HG03521 (cell line): ENCODE measurements around the gene LILRA6.
"Not testable (repeated sequence)": the region's sequence is repeated elsewhere in the genome, so short reads cannot be mapped to it uniquely, and the experiment has no call there.

ENCODE experiments used
- ATAC-seq: cut with Tn5 transposase; IDR thresholded peaks from one replicate; pipeline ENCODE4 v1.9.1; 2021; ENCODE audit warnings: mild to moderate bottlenecking, moderate library complexity; ENCODE audit not compliant: unreplicated experiment

LILRA6 gene

DNA sequence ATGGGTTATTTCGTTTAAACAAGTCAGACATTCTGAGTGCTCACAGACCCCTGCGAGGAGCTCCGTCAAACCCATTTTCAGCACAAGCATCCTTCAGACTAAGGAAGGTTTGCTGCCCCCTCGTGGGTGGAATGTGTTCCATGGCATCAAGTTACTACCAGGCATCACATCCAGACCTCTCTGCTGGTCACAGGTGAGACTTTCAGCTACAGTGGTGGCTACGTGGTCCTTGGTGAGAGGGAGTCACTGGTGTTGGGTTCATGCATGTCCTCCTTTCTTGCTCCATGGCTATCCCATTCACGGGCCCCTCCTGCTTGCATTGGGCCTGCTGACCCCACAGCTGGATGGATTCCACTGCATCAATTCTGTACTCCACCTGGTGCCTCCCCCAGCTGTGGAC lies 23.5 kb upstream of the LILRA6 start:
- no peak for ATAC-seq

DNA sequence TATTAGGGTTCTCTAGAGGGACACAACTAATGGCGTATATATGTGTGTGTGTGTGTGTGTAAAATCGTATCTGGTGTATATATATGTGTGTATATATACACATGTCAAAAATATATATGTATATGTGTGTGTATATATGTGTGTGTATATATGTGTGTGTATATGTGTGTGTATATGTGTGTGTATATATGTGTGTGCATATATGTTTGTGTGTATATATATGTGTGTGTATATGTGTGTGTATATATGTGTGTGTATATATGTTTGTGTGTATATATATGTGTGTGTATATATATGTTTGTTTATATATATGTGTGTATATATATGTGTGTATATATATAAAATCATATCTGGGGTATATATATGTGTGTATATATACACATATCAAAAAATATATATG lies 19.9 kb upstream of the LILRA6 start:
- no peak for ATAC-seq

DNA sequence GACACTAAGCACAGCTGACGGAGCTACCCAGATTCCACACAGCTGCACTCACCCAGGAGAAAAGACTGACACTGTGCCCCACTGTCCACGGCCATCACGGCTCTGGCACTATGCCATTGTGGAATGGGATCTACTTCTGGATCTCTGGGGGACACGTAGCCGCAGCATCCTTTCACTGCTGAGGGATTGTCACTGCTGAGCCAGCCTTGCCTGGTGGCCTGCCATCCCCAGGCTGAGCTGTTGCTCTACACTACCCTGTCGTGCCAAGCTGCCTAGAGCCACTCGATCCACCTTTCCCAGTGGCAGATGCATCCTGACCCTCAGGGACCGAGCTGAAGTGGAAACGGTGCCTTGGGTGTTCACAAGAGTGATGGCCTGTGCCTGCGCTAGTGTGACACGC lies 19.5 kb upstream of the LILRA6 start:
- no peak for ATAC-seq

DNA sequence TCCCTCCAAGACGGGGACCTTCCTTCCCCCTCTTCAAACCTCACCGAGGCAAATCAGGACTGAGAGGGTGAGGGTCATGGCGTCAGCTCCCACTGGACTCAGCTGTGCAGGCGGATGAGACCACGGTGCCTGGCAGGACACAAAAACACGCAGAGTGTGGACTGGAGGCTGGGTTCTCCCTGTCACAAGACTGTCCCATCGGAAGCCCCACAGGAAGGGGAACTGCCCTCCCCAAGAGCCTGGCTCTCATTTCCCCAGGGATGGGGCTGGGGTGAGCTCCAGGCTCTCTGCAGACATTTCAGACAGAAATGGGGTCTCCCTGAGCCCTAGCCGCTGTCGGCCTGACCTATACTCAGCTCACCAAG lies 14.5 kb upstream of the LILRA6 start, which contains the start of gene LILRB5:
Gene LILRB5, minus strand, starts transcription at position 158 of the 365 bp plus-strand sequence. Its CDS starts 80 bp downstream, at position 78.
- ATAC-seq = no peak

DNA sequence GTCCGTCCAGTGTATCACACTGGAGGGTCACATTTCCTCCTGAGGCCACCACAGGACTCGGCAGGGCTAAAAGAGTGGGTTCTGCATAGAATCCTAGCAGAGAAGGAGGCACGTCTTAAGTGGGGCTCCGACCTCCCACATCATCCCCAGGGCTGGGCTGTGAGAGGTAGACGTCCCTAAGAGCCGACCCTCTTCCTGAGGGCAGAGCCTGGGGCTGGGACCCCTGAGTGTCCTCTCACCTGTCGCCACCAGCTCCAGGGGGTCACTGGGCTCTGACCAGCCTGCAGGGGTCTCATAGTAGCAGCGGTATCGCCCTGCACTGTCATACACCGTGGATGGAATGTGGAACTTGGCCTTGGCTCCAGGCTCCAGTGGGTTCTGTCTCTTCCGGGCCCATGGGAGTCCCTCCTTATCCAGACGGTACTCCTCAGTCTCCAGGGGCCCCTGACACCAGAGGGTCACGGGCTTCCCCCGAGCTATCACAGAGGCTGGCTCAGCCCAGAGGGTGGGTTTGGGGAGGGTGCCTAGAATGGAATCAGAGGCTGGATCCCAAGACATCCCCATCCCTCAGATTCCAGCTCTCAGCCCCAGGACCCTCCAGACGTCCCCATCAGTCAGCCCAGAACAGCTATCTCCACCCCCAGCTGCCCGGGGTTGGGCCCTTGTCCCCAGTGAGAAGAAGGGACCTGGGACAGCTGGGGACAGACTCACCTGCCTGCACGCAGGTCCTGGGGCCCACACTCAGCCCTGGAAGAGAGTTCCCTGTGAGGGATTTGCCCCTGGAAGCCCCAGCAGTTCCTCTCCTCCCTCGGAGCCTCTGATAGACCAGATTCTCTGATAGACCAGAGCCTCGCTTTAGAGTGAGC lies 13.9 kb upstream of the LILRA6 start:
- no peak for ATAC-seq

DNA sequence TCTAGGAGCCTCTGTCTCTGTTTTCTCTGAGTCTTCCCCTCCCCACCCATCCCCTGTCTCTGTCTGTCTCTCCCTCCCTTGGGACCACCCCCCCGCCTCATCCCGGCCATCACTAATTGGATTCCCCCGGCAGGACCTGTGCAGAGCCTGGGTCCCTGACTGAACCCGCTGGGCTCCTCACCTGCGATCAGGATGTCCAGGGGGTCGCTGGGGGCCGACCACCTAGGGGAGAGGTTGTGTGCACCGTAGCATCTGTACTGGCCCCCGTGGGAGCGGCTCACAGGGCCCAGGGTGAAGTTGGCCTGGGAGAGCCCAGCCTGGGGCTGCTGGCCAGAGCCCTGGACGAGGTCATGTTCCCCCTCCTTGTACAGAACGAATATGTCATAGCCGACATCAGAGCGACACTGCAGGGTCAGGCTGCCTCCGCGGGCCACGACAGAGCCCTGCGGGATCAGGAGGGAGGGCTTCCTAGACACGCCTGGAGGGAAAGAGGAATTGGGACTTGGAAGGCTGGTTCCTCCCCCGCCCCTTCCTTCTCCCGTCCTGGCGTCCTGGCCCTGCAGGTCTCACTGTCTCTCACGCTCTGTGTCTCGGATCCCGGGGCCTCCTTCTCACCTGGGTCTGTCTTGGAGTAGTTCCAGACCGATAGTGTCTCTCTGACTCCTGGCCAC lies 12.7 kb upstream of the LILRA6 start:
- ATAC-seq = no peak

DNA sequence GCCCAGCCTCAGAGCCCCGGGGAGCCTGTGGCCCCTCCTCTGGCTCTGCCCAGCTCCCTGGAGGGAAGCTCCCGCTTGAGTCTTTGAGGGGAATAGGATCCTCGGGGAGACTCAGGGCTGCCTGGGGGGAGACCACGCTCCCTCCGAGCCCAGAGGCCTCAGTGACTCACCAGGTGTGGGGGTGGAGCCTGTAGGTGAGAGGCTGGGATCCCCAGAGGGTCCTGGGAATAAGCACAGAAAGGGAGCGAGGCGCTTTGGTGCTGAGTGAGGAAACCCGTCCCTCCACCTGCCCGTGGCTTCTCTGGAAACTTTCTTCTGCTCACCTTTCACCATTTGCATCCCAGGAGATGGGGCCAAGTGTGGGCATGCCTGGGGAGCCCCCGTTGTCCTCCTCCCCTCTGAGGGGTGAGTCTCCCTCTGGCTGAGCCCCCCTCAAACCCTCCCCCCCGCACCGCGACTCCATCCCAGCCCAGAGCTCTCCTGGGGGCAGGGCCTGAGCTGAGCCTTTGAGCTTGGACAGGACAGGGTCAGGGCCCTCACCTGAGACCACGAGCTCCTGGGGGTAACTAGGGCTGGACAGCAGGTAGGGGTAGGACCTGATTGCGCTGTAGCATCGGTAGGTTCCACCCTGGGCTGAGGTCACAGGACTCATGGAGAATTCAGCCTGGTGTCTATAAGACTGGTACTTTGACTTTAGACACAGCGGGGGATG lies 11.8 kb upstream of the LILRA6 start:
- no peak for ATAC-seq

DNA sequence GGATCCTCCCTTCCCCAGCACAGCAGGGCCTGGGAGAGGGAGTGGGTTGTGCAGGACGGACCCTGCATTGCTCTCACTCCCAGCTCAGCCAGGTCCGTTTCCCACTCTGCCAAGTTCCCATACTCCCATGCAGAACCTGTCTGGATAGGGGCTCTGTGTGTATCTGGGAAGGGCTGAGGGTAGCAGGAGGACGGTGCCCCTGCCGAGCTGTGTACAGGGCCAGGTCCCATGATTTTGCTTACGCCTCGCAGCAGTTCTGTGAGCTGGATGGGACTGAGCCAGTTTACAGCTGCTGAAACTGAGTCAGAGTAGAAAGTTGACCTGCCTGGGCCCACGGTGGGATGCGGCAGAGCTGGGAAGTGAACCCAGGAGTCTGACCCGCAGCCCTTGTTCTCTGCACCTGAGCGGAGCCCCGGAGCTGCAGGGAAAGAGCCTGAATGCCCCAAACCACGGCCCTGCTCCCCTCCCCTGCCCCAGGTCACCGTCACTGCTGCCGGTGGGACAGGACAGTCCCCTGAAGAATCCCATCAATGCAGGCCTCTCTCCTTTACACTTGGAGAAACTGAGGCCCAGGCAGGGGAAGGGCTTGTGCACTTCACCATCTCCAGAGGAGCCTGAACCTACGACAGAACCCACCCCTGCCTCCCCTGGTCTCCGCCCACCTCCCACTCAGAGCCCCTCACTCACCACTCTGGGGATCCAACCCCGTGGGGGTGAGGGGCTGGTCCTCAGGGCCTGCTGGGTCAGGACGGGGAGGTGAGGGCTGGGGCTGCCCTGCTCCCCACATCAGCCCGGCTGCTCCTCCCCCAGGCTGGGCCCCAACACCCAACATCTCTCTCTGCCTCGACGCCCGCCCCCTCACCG lies 11.0 kb upstream of the LILRA6 start:
- ATAC-seq = no peak

DNA sequence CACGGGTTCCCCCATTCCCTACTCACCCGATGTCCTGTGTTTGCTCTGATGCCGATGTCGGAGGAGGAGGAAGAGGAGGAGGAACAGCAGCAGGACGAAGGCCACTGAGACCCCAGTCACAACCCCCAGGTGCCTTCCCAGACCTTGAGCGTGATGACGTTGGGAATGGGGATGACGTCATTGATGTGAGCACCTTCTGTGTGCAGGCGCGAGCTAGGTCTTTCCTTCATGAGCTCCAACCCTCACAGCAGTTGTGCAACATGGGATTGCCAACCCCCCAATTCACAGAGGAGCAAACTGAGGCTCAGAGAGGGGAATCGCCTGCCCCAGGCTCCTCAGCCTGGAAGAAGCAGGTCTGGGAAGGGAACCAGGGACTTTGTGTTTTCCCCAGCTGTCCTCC lies 10.3 kb upstream of the LILRA6 start:
- ATAC-seq = no peak

DNA sequence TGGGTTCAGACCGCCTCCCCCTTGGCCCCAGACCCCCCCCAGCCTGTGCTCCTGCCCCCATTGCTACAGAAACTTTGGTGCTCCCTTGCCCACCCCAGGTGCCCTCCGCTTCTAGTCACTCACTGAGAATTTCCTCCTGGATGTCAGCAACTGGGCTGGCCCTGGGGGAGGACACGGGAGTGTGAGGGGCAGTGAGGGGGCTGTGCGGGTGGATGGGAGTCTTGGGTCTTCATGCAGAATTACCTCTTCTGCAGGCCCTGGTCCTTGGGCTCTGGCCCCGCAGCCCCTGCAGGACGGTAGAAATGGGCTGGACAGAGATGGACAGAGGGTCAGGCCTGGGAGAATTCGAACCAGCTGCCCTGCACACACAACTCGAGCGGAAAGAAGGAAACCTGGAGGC lies 9.7 kb upstream of the LILRA6 start:
- ATAC-seq = no peak

DNA sequence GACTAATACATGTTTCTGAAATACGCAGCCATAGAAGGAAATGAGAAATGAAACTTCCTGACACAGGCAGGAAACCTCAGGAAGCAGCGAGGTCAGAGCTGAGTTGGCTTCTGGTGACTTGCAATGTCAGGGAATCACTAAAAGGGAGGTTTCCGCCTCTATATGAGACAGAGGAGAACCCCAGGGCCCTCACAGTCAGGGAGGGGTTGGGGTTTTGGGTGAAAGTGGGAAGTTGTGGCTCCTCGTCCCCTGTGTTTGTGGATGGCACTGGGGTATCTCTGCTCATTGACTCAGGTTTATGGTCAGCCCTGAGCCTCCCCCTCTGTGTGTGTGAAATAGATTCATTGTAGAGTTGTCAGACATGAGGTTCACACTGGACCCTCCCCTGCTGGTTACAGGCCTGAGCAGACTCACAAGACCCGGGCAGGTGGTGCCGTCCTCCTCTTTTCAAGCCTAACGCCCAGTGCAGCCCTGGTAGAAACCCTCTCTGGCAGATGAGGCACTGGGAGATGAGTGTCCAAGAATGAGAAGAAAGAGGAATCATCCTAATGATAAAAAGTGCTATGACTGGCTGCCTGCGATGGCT lies 5.5 kb upstream of the LILRA6 start:
- ATAC-seq = no peak

DNA sequence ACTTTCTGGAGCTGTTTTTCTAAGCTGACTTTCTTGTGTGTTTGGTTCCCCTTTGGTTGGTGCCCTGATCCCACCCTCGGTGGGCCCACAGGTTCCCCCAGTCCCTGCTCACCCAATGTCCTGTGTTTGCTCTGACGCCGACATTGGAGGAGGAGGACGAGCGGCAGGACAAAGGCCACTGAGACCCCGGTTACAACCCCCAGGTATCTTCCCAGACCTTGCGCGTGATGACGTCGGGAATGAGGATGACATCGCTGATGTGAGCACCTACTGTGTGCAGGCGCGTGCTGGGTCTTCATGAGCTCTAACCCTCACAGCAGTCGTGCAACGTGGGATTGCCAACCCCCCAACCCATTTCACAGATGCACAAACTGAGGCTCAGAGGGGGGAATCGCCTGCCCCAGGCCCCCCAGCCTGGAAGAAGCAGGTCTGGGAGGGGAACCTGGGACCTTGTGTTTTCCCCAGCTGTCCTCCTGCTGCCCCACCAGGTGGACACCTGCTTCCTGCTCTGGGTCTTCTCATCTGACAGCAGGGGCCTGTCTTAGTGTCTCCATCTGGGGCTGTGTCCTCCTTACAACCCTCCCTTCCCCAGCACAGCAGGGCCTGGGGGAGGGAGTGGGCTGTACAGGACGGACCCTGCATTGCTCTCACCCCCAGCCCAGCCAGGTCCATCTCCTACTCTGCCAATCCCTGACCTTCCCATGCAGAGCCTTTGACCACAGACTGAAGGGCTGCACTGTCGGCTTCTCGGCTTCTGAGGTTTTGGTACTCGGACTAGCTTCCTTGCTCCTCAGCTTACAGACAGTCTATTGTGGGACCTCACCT lies 4.7 kb upstream of the LILRA6 start:
- no peak for ATAC-seq

DNA sequence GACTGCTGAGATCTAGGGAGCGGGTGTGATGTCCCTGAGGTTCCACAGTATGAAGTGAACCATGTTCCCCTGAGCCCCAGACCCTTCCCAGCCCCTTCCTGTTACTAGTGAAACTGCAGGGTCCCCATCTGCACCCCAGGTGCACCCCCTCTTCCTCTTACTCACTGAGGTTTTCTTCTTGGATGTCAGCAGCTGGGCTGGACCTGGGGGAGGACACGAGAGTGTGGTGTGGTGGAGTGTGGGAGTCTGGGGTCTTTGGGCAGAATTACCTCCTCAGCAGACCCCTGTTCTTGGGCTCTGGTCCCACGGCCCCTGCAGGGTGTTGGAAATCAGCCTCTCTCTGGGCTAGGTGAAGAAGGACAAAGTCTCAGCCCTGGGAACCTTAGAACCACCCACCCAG lies 3.3 kb upstream of the LILRA6 start:
- ATAC-seq = no peak

DNA sequence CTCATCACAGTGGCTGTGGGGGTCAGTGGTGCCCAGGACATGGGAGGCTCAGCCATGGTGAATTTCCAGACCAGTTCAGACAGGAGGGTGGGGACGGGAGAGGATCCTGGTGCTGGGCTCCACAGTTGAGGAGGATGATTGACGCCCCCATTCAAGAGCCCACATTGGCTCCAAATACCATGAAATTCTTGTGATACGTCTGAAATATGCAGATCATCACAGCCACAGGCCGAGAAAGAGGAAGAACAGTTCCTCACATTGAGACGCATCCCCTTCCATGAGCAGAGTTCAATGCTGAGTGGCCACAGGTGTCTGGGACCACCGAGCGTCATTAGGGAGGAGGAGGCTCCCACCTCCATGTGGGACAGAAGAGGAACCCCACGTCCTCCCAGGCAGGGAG lies 1.2 kb upstream of the LILRA6 start:
- ATAC-seq = not testable (repeated sequence)

DNA sequence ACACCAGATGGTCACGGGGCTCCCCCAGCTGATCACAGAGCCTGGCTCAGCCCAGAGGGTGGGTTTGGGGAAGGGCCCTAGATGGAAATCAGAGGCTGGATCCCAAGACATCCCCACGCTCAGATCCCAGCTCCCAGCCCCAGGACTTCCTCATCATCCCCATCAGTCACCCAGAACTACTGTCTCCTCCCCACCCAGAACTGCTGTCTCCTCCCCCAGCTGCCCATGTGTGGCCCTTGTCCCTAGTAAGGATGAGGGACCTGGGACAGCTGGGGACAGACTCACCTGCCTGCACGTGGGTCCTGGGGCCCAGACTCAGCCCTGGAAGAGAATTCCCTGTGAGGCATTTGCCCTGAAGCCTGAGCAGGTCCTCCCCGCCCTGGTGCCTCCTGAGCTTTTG lies 356 bp downstream of the LILRA6 start:
- not testable (repeated sequence) for ATAC-seq

DNA sequence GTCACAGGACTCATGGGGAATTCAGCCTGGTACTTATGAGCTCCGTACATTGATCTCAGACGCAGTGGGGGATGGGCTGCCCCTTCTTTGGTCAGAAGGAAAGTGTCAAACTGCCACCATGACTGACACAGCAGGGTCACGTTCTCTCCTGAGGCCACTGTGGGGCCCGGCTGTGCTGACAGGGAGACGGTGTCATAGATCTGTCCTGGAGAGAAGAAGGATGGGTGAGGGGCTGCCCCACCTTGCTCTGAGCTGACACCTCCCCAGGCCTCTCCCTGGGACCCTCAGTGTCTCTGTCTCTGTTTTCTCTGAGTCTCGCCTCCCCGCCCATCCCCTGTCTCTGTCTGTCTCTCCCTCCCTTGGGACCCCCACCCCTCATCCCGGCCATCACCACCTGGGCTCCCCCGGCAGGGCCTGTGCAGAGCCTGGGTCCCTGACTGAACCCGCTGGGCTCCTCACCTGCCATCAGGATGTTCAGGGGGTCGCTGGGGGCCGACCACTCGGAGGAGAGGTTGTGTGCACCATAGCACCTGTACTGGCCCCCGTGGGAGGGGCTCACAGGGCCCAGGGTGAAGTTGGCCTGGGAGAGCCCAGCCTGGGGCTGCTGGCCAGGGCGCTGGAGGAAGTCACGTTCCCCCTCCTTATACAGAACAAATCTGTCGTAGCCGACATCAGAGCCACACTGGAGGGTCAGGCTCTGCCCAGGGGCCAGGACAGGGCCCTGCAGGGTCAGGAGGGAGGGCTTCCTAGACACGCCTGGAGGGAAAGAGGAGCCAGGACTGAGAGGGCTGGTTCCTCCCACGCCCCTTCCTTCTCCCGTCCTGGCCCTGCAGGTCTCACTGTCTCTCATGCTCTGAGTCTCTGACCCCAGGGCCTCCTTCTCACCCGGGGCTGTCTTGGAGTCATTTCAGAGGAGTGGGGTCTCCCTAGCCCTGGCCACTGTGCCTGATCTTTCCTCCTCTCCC lies 1.9 kb downstream of the LILRA6 start:
- ATAC-seq = not testable (repeated sequence)

DNA sequence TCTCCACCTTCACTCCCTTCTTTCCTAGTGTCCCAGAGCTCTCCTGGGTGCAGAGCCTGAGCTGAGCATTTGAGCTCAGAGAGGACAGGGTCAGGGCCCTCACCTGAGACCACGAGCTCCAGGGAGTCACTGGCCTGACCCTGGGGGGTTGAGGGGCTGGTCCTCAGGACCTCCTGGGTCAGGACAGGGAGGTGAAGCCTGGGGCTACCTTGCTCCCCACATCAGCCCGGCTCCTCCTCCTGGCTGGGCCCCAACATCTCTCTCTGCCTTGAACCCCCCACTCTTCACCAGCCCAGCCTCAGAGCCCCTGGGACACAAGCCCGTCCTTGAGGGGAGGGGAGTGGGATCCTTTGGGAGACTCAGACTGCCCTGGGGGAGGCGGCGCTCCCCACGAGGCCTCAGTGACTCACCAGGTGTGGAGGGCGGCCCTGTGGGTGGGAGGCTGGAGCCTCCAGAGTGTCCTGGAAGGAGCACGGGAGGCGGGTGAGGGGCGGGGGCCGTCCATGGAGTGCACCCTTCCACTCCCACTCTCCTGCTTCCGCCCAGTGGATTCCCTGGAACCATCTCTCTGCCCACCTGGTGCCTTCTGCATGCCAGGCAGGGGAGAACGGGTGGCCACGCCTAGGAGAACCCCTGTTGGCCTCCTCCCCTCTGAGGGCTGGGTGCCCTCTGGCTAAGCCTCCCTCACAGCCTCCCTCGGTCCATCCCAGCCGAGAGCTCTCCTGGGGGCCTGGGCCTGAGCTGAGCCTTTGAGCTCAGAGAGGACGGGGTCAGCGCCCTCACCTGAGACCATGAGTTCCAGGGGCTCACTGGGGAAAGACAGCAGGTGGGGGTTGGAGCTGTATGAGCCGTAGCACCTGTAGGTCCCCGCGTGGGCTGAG lies 2.9 kb downstream of the LILRA6 start:
- ATAC-seq = not testable (repeated sequence)
